NB4 (cell line): ENCODE data around the gene UBAP2.

Source experiments
- DNase-seq: peaks from one replicate; pipeline ENCODE4 v3.0.0; 2010; ENCODE audit warnings: low read depth
- H3K4me3 ChIP-seq: one replicate; pipeline ENCODE4 v1.5.1; 2011; ENCODE audit warnings: mild to moderate bottlenecking, low read depth, low read length, moderate library complexity
- CTCF ChIP-seq: IDR thresholded peaks from one replicate; pipeline ENCODE4 v1.5.1; 2012; ENCODE audit warnings: low read depth, low read length
- MYC ChIP-seq: IDR thresholded peaks from 2 replicates; pipeline ENCODE4 v1.6.1; 2011; ENCODE audit warnings: low read depth, low read length
- POLR2A ChIP-seq: IDR thresholded peaks from 2 replicates; pipeline ENCODE4 v1.6.1; 2011; ENCODE audit warnings: mild to moderate bottlenecking; ENCODE audit not compliant: insufficient read length; ENCODE audit errors: extremely low read depth
- TF ChIP-seq, protein P1 (sequence below): IDR thresholded peaks from 2 replicates; pipeline ENCODE4 v1.6.1; 2011; ENCODE audit warnings: low read depth, low read length

Gene UBAP2

GRCh38 chr9:33946779-33947535 lies 101.7 kb downstream of the UBAP2 start:
- TF ChIP-seq POLR2A (no peak), MYC (no peak), CTCF (no peak)
- TF ChIP-seq, protein P1, sequence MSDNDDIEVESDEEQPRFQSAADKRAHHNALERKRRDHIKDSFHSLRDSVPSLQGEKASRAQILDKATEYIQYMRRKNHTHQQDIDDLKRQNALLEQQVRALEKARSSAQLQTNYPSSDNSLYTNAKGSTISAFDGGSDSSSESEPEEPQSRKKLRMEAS, result no peak
- no peak overlapping the region for H3K4me3 ChIP-seq
- DNase-seq, result no peak

GRCh38 chr9:33943389-33943788 lies 105.3 kb downstream of the UBAP2 start:
- no peak overlapping the region for H3K4me3 ChIP-seq
- no peak for TF ChIP-seq CTCF
- TF ChIP-seq POLR2A, result no peak
- TF ChIP-seq MYC, result no peak
- TF ChIP-seq, protein P1, result no peak
- no peak for DNase-seq

DNA sequence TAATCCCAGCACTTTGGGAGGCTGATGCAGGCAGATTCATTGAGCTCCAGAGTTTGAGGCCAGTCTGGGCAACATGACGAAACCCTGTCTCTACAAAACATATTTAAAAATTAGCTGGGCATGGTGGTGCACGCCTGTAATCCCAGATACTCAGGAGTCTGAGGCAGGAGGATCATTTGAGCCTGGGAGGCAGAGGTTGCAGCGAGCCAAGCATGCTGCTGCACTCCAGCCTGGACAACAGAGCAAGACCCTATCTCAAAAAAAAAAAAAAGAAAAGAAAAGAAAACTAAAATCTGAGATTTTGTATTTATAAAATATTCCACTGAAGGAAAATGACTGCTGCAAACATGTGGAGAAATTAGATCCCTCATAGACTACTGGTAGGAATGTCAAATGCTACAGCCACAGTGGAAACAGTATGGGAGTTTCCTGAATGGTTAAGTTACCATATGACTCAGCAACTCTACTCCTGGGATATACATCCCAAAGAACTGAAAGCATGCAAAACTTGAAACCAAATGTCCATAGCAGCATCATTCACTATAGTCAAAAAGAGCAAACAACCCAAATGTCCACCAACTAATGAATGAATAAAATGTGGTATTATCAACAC lies 106.1 kb downstream of the UBAP2 start:
- H3K4me3 ChIP-seq, result no peak overlapping the region
- TF ChIP-seq CTCF (no peak), MYC (no peak), POLR2A (no peak)
- TF ChIP-seq, protein P1, result no peak
- no peak for DNase-seq

DNA sequence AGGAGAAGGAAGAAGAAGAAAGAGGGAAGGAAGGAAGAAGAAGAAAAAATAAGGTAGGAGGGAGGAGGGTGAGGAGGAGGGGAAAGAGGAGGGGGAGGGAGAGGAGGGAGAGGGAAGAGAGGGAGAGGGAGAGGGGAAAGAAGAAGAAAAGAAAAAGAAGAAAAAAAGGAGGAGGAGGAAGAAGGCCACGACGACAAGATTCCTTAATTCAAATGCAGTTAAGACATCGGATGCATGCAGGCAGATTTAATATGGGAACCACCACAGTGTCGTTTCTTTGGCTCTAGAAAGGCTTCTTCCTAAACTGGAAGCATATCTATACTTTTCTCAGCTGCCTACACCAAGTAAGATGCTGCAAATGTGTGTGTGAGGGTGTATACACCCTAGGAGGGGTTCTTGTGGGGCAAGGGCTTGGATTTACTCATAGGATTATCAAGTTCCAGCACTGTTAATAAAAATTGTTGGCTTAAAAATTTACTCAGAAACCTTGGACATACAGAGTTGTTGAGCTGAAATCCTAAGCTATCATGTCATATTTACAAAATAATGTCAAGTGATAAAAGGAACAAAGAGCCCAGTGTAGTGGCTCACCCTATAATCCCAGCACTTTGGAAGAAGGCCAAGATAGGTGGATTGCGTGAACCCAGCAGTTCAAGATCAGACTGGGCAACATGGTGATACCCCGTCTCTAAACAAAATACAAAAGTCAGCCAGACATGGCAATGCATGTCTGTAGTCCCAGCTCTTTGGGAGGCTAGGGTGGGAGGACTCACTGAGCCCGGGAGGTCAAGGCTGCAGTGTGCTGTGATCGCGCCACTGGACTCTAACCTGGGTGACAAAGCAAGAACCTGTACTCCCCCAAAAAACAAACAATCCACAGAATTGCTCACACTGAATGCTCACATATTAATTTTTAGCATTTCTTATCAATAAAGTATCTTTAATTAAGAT lies 108.5 kb downstream of the UBAP2 start:
- H3K4me3 ChIP-seq, result no peak overlapping the region
- no peak for TF ChIP-seq POLR2A
- TF ChIP-seq, protein P1, result no peak
- no peak for TF ChIP-seq MYC
- TF ChIP-seq CTCF, result no peak
- no peak for DNase-seq

- H3K4me3 ChIP-seq, result no peak overlapping the region
- no peak for TF ChIP-seq MYC
- TF ChIP-seq, protein P1, result no peak
- no peak for TF ChIP-seq POLR2A
- no peak for DNase-seq
Observed at GRCh38 chr9:33934188-33934878, 114.4 kb downstream of the UBAP2 start.
